BE2C (cell line): ENCODE measurements around the gene RAB28.

ENCODE experiments used
- DNase-seq: peaks from one replicate; pipeline ENCODE4 v3.0.0-alpha.2; 2020
- H3K27me3 ChIP-seq: fragments of 250-450 bp; sonication (Bioruptor Pico); 2 replicates; pipeline ENCODE4 v1.5.1; 2020; ENCODE audit warnings: mild to moderate bottlenecking
- H3K36me3 ChIP-seq: fragments of 250-450 bp; sonication (Bioruptor Pico); 2 replicates; pipeline ENCODE4 v1.5.1; 2020; ENCODE audit warnings: mild to moderate bottlenecking
- H3K4me1 ChIP-seq: fragments of 250-450 bp; sonication (Bioruptor Pico); 2 replicates; pipeline ENCODE4 v1.5.1; 2020
- H3K4me3 ChIP-seq: 2 replicates; pipeline ENCODE4 v1.5.1; 2011; ENCODE audit warnings: low read depth, low read length
- H3K9me3 ChIP-seq: fragments of 250-450 bp; sonication (Bioruptor Pico); 2 replicates; pipeline ENCODE4 v1.5.1; 2020
- CTCF ChIP-seq: IDR thresholded peaks from 2 replicates; pipeline ENCODE4 v1.5.1; 2012; ENCODE audit warnings: mild to moderate bottlenecking, low read depth, low read length

RAB28 gene

DNA sequence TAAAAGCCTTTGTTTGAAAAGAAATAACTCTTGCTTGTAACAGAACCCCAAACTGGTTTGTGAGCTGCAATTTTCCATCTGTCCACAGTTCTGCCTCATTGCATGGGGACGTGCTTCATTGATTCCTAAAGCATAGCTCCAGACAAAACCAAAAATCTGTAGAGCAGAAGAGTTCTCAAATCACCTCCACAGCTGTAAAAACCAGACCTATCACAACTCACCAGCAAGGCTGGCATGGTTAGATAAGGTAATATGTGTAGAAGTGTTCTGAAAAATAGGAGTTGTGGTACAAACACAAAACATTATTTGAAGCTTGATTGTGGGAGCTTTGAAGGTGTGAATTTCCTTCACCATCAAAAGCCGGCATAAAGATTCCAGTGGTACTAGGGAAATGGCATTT is 12.5 kb upstream of the RAB28 start:
- TF ChIP-seq CTCF: no peak
- no peak for DNase-seq

DNA sequence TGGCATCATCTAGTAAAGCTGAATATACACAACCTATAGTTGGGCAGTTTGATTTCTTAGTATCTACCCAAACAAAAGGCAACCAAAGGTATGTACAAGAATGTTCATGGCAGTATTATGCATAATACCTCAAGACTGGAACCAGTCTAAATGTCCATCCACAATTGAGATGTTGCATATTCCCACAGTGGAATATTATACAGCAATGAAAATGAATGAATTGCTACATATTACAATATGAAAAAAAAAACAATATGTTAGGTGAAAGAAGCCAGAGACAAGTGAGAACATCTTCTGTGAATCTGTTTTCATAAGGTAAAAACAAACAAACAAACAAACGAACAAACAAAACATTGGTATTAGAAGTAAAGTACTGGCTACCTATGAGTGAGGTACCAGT is 11.6 kb upstream of the RAB28 start:
- Histone ChIP-seq H3K4me3 (no peak overlapping the region), H3K9me3 (no peaks in the 10 kb centered on the region), H3K4me1 (no peaks in the 10 kb centered on the region), H3K27me3 (peaks cover 28% of the 10 kb centered on the region), H3K36me3 (no peaks in the 10 kb centered on the region)
- DNase-seq: no peak
- TF ChIP-seq CTCF: no peak

More for the DNA sequence above, 12.5 kb upstream of the RAB28 start:
- no peaks in the 10 kb centered on the region for H3K9me3 ChIP-seq
- H3K36me3 ChIP-seq: no peaks in the 10 kb centered on the region
- H3K4me3 ChIP-seq: no peak overlapping the region
- no peaks in the 10 kb centered on the region for H3K4me1 ChIP-seq
- H3K27me3 ChIP-seq: peaks cover 34% of the 10 kb centered on the region

GRCh38 chr4:13493793-13494192 is 9.7 kb upstream of the RAB28 start:
- Histone ChIP-seq H3K4me1 (no peaks in the 10 kb centered on the region), H3K36me3 (no peaks in the 10 kb centered on the region), H3K27me3 (peaks cover 19% of the 10 kb centered on the region), H3K4me3 (no peak overlapping the region), H3K9me3 (no peaks in the 10 kb centered on the region)
- no peak for TF ChIP-seq CTCF
- DNase-seq: no peak

DNA sequence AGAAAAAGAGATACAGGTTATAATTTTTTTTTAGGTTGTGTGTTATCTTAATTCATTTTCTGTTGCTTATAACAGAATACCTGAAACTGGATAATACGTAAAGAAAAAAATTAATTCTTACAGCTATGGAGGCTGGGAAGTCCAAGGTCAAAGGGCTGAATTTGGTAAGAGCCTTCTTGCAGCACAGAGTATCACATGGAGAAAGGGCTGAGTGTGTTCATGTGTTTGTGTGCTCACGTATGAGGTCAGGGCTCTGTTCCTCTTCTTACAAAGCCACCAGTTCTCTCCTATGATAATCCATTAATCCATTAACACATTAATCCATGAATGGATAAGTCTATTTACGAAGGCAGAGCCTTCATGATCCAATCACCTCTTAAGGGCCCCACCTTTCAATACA is 8.6 kb upstream of the RAB28 start:
- Histone ChIP-seq H3K36me3 (no peaks in the 10 kb centered on the region), H3K27me3 (peaks cover 9% of the 10 kb centered on the region; the same call in 1 of the 2 replicates), H3K4me1 (no peaks in the 10 kb centered on the region), H3K9me3 (no peaks in the 10 kb centered on the region), H3K4me3 (no peak overlapping the region)
- DNase-seq: no peak
- no peak for TF ChIP-seq CTCF

DNA sequence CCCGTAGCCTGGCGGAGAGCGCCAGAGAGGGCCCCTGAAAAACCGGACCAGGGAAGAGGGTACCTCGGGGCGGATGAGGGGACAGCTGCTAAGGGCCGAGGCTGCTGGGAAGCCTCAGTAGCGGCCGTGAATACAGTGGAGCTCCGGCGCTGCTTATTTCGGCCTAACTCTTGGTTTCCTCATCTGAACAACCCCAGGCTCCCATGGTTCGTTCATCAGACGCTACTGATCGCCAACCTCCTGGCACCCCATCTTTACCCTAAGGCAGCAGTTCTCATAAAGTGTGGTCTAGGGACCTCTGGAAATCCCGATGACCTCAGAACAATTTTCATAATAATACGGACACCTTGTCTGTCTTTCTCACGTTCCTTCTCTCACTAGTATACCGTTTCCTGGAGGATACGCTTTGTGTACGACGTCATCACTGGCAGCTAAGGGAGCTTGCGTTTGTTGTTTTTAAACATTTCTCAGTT is 645 bp upstream of the RAB28 start:
- no peak for TF ChIP-seq CTCF
- H3K36me3 ChIP-seq: no peaks in the 10 kb centered on the region
- no peaks in the 10 kb centered on the region for H3K27me3 ChIP-seq
- H3K4me3 ChIP-seq: peak overlapping the region; percentile 88
- no peaks in the 10 kb centered on the region for H3K4me1 ChIP-seq
- DNase-seq: no peak
- no peaks in the 10 kb centered on the region for H3K9me3 ChIP-seq

- Histone ChIP-seq H3K36me3 (no peaks in the 10 kb centered on the region), H3K4me1 (no peaks in the 10 kb centered on the region), H3K4me3 (peak overlapping the region; percentile 88), H3K9me3 (no peaks in the 10 kb centered on the region), H3K27me3 (no peaks in the 10 kb centered on the region)
- DNase-seq: peak; percentile 28
- TF ChIP-seq CTCF: no peak
Observed at GRCh38 chr4:13483768-13484121, 395 bp downstream of the RAB28 start.
